Loucy (cell line): ENCODE data around the gene ATP1A1.

ENCODE experiments used
- EZH2phosphoT487 ChIP-seq: fragments of 200-600 bp; IDR thresholded peaks from 2 replicates; pipeline ENCODE4 v1.6.1; 2018; ENCODE audit warnings: antibody characterized with exemption, mild to moderate bottlenecking, moderate library complexity, borderline replicate concordance
- TF ChIP-seq, protein P1 (sequence below): fragments of 200-600 bp; sonication (generic); conservative IDR thresholded peaks from 2 replicates; pipeline ENCODE4 v1.5.1; 2014; ENCODE audit warnings: mild to moderate bottlenecking, antibody characterized with exemption, low read length

DNA sequence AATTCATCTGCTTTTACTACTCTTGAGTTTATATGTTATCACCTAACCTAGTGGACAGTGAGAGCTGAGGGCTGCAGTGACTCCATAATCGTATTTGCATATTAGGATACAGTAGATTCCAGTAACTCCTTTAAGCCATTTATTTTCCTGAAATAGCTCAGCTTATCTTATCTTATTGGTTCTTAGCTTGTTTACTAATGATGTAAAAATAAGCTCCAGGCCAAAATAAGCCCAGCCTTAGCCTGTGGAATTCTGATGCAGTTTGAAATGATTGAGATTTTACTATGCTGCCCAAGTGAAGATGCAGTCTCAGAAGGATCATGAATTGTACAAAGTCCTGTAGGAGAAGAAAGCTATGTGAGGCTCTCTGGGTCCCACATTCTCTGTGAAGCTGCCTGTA lies 18.1 kb downstream of the ATP1A1 start:
- TF ChIP-seq, protein P1, sequence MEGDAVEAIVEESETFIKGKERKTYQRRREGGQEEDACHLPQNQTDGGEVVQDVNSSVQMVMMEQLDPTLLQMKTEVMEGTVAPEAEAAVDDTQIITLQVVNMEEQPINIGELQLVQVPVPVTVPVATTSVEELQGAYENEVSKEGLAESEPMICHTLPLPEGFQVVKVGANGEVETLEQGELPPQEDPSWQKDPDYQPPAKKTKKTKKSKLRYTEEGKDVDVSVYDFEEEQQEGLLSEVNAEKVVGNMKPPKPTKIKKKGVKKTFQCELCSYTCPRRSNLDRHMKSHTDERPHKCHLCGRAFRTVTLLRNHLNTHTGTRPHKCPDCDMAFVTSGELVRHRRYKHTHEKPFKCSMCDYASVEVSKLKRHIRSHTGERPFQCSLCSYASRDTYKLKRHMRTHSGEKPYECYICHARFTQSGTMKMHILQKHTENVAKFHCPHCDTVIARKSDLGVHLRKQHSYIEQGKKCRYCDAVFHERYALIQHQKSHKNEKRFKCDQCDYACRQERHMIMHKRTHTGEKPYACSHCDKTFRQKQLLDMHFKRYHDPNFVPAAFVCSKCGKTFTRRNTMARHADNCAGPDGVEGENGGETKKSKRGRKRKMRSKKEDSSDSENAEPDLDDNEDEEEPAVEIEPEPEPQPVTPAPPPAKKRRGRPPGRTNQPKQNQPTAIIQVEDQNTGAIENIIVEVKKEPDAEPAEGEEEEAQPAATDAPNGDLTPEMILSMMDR: no peak
- no peak for TF ChIP-seq EZH2phosphoT487
